WTC11 (cell line): ENCODE measurements around the gene TCAIM. TPM values are rescaled to one million over a fixed set of nuclear protein-coding genes. Genes with fewer than 3 reads are reported as not detected.

Experiments
- ATAC-seq: fragments of 200-7000 bp; cut with Tn5 transposase; 2 replicates; pipeline ENCODE4 v1.10.0; 2021; ENCODE audit warnings: mild to moderate bottlenecking, moderate library complexity
- CTCF ChIA-PET: fragments of 300-600 bp; sonication (Branson Sonifier 250); formaldehyde crosslinking; loops from one replicate; lab custom pipeline; 2021; ENCODE audit warnings: antibody characterized with exemption; lab: Charles Lee
- POLR2A ChIA-PET: fragments of 350-600 bp; sonication (Branson Sonifier 250); formaldehyde crosslinking; loops from one replicate; lab custom pipeline; 2021; ENCODE audit warnings: antibody characterized with exemption; lab: Charles Lee
- DNase-seq: peaks from one replicate; pipeline ENCODE4 v3.0.0; 2021; ENCODE audit warnings: low spot score
- H3K27ac Mint-ChIP-seq: 2 replicates; pipeline ENCODE4 v1.8.0; 2021; ENCODE audit warnings: mixed read lengths
- H3K27me3 Mint-ChIP-seq: 2 replicates; pipeline ENCODE4 v1.8.0; 2021; ENCODE audit warnings: low read depth, mild to moderate bottlenecking, moderate library complexity, mixed read lengths
- H3K36me3 Mint-ChIP-seq: 2 replicates; pipeline ENCODE4 v1.8.0; 2021; ENCODE audit warnings: mixed read lengths
- H3K4me1 Mint-ChIP-seq: 2 replicates; pipeline ENCODE4 v1.8.0; 2022; ENCODE audit warnings: mixed read lengths
- H3K4me3 Mint-ChIP-seq: 2 replicates; pipeline ENCODE4 v1.8.0; 2021; ENCODE audit warnings: mild to moderate bottlenecking, moderate library complexity, mixed read lengths
- H3K9me3 Mint-ChIP-seq: 2 replicates; pipeline ENCODE4 v1.8.0; 2021; ENCODE audit warnings: mixed read lengths
- ATF1 ChIP-seq: sonication (generic); formaldehyde crosslinking; IDR thresholded peaks from 2 replicates; pipeline ENCODE4 v1.8.1; 2023; ENCODE audit warnings: mild to moderate bottlenecking, moderate library complexity, missing genetic modification reagents
- EMX1 ChIP-seq: fragments of 250-450 bp; sonication (Bioruptor Pico); IDR thresholded peaks from 2 replicates; pipeline ENCODE4 v1.8.0; 2021; ENCODE audit warnings: mild to moderate bottlenecking
- GTF2I ChIP-seq: fragments of 250-450 bp; sonication (Bioruptor Pico); conservative IDR thresholded peaks from 2 replicates; pipeline ENCODE4 v1.4.0; 2021; ENCODE audit warnings: mild to moderate bottlenecking
- HMGA2 ChIP-seq: fragments of 250-450 bp; sonication (Bioruptor Pico); IDR thresholded peaks from 2 replicates; pipeline ENCODE4 v1.4.0; 2021; ENCODE audit warnings: mild to moderate bottlenecking, moderate library complexity
- IRF2 ChIP-seq: sonication (generic); formaldehyde crosslinking; IDR thresholded peaks from 2 replicates; pipeline ENCODE4 v1.8.0; 2022; ENCODE audit warnings: low read depth, missing genetic modification reagents, borderline replicate concordance
- JAZF1 ChIP-seq: fragments of 250-450 bp; sonication (Bioruptor Pico); IDR thresholded peaks from 2 replicates; pipeline ENCODE4 v1.9.0; 2021; ENCODE audit warnings: moderate library complexity, mild to moderate bottlenecking, inconsistent platforms
- KAT7 ChIP-seq: sonication (generic); formaldehyde crosslinking; IDR thresholded peaks from 2 replicates; pipeline ENCODE4 v1.8.1; 2023; ENCODE audit warnings: missing genetic modification reagents, mild to moderate bottlenecking, borderline replicate concordance
- MXD4 ChIP-seq: fragments of 250-450 bp; sonication (Bioruptor Pico); IDR thresholded peaks from 2 replicates; pipeline ENCODE4 v1.8.0; 2021; ENCODE audit warnings: mild to moderate bottlenecking, moderate library complexity, borderline replicate concordance
- NR1H2 ChIP-seq: sonication (generic); formaldehyde crosslinking; IDR thresholded peaks from 2 replicates; pipeline ENCODE4 v1.9.0; 2021; ENCODE audit warnings: mild to moderate bottlenecking, moderate library complexity, missing genetic modification reagents
- NR3C1 ChIP-seq: sonication (generic); formaldehyde crosslinking; conservative IDR thresholded peaks from 2 replicates; pipeline ENCODE4 v1.8.1; 2023; ENCODE audit warnings: low read depth, mild to moderate bottlenecking, missing genetic modification reagents
- RELA ChIP-seq: sonication (generic); formaldehyde crosslinking; IDR thresholded peaks from 2 replicates; pipeline ENCODE4 v1.8.1; 2022; ENCODE audit warnings: missing genetic modification reagents, mild to moderate bottlenecking, borderline replicate concordance
- SP1 ChIP-seq: sonication (generic); formaldehyde crosslinking; conservative IDR thresholded peaks from 2 replicates; pipeline ENCODE4 v1.8.1; 2022; ENCODE audit warnings: missing genetic modification reagents
- ZNF121 ChIP-seq: sonication (generic); formaldehyde crosslinking; IDR thresholded peaks from 2 replicates; pipeline ENCODE4 v1.8.0; 2023; ENCODE audit warnings: missing genetic modification reagents
- ZNF317 ChIP-seq: sonication (generic); formaldehyde crosslinking; IDR thresholded peaks from 2 replicates; pipeline ENCODE4 v1.8.1; 2023; ENCODE audit warnings: low read depth, mild to moderate bottlenecking, moderate library complexity, missing genetic modification reagents, borderline replicate concordance
- total RNA-seq: library from RNA; stranded (reverse); gene quantifications from 3 replicates; pipeline ENCODE4 v1.2.3, GENCODE V29; 2021
- TF ChIP-seq, protein P1 (sequence below): sonication (generic); formaldehyde crosslinking; IDR thresholded peaks from 2 replicates; pipeline ENCODE4 v1.8.0; 2023; ENCODE audit warnings: missing genetic modification reagents, mild to moderate bottlenecking, borderline replicate concordance
- TF ChIP-seq, protein P2 (sequence below): sonication (generic); formaldehyde crosslinking; IDR thresholded peaks from 2 replicates; pipeline ENCODE4 v1.8.1; 2023; ENCODE audit warnings: mild to moderate bottlenecking, moderate library complexity, missing genetic modification reagents
- TF ChIP-seq, protein P3 (sequence below): sonication (generic); formaldehyde crosslinking; conservative IDR thresholded peaks from 2 replicates; pipeline ENCODE4 v1.8.1; 2023; ENCODE audit warnings: mild to moderate bottlenecking, low read depth, missing genetic modification reagents, moderate library complexity

Gene TCAIM
- total RNA-seq, 1 experiment from 2014 or later, result 18.9 TPM

GRCh38 chr3:44451441-44451840 lies 112.9 kb downstream of the TCAIM start (continued):
- TF ChIP-seq, protein P1, sequence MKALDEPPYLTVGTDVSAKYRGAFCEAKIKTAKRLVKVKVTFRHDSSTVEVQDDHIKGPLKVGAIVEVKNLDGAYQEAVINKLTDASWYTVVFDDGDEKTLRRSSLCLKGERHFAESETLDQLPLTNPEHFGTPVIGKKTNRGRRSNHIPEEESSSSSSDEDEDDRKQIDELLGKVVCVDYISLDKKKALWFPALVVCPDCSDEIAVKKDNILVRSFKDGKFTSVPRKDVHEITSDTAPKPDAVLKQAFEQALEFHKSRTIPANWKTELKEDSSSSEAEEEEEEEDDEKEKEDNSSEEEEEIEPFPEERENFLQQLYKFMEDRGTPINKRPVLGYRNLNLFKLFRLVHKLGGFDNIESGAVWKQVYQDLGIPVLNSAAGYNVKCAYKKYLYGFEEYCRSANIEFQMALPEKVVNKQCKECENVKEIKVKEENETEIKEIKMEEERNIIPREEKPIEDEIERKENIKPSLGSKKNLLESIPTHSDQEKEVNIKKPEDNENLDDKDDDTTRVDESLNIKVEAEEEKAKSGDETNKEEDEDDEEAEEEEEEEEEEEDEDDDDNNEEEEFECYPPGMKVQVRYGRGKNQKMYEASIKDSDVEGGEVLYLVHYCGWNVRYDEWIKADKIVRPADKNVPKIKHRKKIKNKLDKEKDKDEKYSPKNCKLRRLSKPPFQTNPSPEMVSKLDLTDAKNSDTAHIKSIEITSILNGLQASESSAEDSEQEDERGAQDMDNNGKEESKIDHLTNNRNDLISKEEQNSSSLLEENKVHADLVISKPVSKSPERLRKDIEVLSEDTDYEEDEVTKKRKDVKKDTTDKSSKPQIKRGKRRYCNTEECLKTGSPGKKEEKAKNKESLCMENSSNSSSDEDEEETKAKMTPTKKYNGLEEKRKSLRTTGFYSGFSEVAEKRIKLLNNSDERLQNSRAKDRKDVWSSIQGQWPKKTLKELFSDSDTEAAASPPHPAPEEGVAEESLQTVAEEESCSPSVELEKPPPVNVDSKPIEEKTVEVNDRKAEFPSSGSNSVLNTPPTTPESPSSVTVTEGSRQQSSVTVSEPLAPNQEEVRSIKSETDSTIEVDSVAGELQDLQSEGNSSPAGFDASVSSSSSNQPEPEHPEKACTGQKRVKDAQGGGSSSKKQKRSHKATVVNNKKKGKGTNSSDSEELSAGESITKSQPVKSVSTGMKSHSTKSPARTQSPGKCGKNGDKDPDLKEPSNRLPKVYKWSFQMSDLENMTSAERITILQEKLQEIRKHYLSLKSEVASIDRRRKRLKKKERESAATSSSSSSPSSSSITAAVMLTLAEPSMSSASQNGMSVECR (CRISPR knock-in tag), result no peak

- Mint-ChIP-seq H3K4me3 (no peak overlapping the region), H3K27me3 (no peaks in the 10 kb centered on the region), H3K4me1 (no peaks in the 10 kb centered on the region), H3K36me3 (peaks cover 68% of the 10 kb centered on the region), H3K9me3 (peaks cover 1% of the 10 kb centered on the region), H3K27ac (no peak overlapping the region)
- TF ChIP-seq, protein P2, sequence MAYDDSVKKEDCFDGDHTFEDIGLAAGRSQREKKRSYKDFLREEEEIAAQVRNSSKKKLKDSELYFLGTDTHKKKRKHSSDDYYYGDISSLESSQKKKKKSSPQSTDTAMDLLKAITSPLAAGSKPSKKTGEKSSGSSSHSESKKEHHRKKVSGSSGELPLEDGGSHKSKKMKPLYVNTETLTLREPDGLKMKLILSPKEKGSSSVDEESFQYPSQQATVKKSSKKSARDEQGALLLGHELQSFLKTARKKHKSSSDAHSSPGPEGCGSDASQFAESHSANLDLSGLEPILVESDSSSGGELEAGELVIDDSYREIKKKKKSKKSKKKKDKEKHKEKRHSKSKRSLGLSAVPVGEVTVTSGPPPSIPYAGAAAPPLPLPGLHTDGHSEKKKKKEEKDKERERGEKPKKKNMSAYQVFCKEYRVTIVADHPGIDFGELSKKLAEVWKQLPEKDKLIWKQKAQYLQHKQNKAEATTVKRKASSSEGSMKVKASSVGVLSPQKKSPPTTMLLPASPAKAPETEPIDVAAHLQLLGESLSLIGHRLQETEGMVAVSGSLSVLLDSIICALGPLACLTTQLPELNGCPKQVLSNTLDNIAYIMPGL (CRISPR knock-in tag), result no peak
- no peak for TF ChIP-seq NR1H2 (CRISPR knock-in tag)
- TF ChIP-seq ZNF121, result no peak
- no peak for TF ChIP-seq MXD4
- no peak for TF ChIP-seq ATF1 (CRISPR knock-in tag)
- no peak for TF ChIP-seq JAZF1 (CRISPR knock-in tag)
- TF ChIP-seq IRF2 (CRISPR knock-in tag), result no peak
- no peak for TF ChIP-seq KAT7 (CRISPR knock-in tag)
- no peak for TF ChIP-seq NR3C1 (CRISPR knock-in tag)
- no peak for TF ChIP-seq SP1 (CRISPR knock-in tag)
- TF ChIP-seq EMX1 (CRISPR knock-in tag), result no peak
- no peak for TF ChIP-seq GTF2I (CRISPR knock-in tag)
- TF ChIP-seq RELA (CRISPR knock-in tag), result no peak
- no peak for TF ChIP-seq ZNF317 (CRISPR knock-in tag)
- no peak for TF ChIP-seq HMGA2
- ChIA-PET CTCF (no interaction called here), POLR2A (no interaction called here)
- ATAC-seq (no peak), DNase-seq (no peak)
Measured at GRCh38 chr3:44454258-44454657, 115.7 kb downstream of the TCAIM start.

- POLR2A ChIA-PET, result no interaction called here
- Mint-ChIP-seq H3K27me3 (no peaks in the 10 kb centered on the region), H3K4me3 (no peak overlapping the region), H3K4me1 (no peaks in the 10 kb centered on the region), H3K36me3 (peaks cover 71% of the 10 kb centered on the region), H3K27ac (no peak overlapping the region), H3K9me3 (peaks cover 12% of the 10 kb centered on the region)
- TF ChIP-seq, protein P3, sequence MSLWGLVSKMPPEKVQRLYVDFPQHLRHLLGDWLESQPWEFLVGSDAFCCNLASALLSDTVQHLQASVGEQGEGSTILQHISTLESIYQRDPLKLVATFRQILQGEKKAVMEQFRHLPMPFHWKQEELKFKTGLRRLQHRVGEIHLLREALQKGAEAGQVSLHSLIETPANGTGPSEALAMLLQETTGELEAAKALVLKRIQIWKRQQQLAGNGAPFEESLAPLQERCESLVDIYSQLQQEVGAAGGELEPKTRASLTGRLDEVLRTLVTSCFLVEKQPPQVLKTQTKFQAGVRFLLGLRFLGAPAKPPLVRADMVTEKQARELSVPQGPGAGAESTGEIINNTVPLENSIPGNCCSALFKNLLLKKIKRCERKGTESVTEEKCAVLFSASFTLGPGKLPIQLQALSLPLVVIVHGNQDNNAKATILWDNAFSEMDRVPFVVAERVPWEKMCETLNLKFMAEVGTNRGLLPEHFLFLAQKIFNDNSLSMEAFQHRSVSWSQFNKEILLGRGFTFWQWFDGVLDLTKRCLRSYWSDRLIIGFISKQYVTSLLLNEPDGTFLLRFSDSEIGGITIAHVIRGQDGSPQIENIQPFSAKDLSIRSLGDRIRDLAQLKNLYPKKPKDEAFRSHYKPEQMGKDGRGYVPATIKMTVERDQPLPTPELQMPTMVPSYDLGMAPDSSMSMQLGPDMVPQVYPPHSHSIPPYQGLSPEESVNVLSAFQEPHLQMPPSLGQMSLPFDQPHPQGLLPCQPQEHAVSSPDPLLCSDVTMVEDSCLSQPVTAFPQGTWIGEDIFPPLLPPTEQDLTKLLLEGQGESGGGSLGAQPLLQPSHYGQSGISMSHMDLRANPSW (CRISPR knock-in tag), result no peak
- no peak for DNase-seq
- no peak for ATAC-seq
- CTCF ChIA-PET, result no interaction called here
Measured at GRCh38 chr3:44455318-44455717, 116.8 kb downstream of the TCAIM start.

Other genes starting within 250 kb of the TCAIM start
- gene TOPAZ1, start 96.9 kb upstream of the TCAIM start, total RNA-seq, result not detected in 3 replicates
- gene ZNF445, start 138.9 kb downstream of the TCAIM start, total RNA-seq, result 20.3 to 27.7 TPM (median 26.0 TPM) in 3 replicates
- 8.3 to 9.4 TPM (median 8.9 TPM) in 3 replicates for gene ZKSCAN7, start 216.4 kb downstream of the TCAIM start, total RNA-seq
- gene ZNF660, start 246.2 kb downstream of the TCAIM start, total RNA-seq, result 7.8 to 11.0 TPM (median 9.0 TPM) in 3 replicates